Inflammatory macrophage treated with lipopolysaccharide for 4 hours (primary cell): ENCODE results near the gene EIF4B.
"Not testable (repeated sequence)": the region's sequence is repeated elsewhere in the genome, so short reads cannot be mapped to it uniquely, and the experiment has no call there.

Source experiments
- DNase-seq: peaks from one replicate; pipeline ENCODE4 v3.0.0-alpha.2; 2020

Gene EIF4B

DNA sequence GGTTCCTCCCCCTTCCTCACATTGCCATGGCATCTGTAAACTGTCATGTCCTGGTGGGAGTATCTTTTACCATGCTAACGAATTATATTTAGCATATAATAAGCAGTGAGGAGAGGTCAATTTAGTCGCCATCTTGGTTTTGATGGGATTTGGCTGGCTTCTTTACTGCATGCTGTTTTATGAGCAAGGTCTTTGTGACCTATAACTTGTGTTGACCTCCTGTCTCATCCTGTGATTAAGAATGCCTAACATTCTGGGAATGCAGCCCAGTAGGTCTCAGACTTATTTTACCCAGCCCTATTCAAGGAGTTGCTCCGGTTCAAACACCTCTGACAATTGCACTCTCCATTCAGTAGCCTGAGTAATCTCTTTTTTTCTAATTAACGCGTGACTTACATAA, 2.1 kb upstream of the EIF4B start:
- no peak for DNase-seq

GRCh38 chr12:53004582-53004981, 1.7 kb upstream of the EIF4B start:
- peak; percentile 27 for DNase-seq

DNA sequence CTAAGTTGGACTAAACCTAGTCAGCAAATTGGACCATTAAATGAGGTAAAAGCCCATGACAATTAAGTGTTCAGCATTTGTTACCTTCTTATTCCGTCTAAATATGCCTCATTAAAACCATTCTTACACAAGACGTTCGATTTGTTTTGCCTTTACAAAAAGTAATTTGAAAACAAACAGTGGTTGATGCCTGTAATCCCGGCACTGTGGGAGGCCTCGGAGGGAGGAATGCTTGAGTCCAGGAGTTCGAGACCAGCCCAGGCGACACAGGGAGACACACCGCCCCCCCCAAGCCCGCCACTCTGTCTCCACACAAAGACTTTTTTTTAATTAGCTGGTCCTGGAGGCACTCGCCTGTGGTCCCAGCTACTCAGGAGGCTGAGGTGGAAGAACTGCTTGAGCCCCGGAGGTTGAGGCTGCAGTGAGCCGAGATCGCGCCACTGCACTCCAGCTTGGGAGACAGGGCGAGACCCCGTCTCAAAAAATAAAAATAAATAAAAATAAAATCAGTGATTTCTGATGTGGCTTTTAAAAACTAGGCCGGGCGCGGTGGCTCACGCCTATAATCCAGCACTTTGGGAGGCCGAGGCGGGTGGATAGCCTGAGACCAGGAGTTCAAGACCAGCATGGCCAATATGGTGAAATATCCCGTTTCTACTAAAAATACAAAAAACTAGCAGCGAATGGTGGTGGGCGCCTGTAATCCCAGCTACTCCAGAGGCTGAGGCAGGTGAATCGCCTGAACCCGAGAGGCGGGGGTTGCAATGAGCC, 856 bp upstream of the EIF4B start:
- DNase-seq: no peak

DNA sequence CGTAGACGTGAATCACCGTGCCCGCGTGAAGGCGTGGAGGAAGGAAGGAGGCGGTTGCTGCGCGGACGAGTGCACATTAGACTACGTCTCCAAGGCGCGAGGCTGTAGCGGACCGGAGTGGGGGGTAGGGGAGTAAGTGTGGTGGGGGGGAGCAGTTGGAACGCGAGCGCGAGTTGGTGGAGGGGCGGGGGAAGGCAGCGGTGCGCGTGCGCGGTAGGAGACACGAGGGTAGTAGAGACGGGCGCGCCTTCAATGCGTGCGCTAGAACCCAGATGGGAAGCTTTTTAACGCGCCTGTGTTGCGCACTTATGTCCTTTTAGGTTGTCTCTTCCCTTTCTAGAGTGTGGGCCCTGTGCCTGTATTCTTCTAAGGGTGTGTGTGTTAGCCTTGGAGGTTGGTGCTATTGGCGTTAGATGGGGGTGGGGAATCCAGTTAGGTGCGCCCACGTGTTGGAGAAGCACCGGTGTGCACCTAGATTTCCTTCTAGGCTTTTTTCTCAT, 604 bp downstream of the EIF4B start:
- DNase-seq: peak; percentile 76

GRCh38 chr12:53007343-53007742, 1.1 kb downstream of the EIF4B start:
- no peak for DNase-seq

DNA sequence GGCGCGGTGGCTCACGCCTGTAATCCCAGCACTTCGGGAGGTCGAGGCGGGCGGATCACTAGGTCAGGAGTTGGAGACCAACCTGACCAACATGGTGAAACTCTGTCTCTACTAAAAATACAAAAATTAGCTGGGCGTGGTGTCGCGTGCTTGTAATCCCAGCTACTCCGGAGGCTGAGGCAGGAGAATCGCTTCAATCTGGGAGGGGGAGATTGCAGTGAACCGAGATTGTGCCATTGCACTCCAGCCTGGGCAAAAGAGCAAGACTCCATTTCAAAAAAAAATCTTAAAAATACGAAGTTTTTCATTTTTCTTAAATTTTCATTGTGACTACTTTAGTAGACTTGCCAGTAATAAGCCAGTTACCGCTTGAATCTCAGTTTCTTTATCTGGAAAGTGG, 2.5 kb downstream of the EIF4B start:
- not testable (repeated sequence) for DNase-seq

DNA sequence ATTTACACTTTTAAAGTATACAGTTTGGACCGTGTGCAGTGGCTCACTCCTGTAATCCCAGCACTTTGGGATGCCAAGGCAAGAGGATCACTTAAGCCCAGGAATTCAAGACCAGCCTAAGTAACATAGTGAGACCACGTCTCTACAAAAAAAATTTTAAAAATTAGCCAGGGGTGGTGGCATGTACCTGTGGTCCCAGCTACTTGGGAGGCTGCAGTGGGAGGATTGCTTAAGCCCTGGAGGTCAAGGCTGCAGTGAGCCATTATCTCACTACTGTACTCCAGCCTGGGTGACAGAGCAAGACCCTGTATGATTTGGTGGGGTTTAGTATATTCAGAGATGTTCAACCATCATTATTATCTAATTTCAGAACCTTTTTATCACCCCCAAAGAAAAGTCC, 4.7 kb downstream of the EIF4B start:
- DNase-seq: no peak

- DNase-seq: no peak
Measured at GRCh38 chr12:53011889-53012288, 5.6 kb downstream of the EIF4B start.

DNA sequence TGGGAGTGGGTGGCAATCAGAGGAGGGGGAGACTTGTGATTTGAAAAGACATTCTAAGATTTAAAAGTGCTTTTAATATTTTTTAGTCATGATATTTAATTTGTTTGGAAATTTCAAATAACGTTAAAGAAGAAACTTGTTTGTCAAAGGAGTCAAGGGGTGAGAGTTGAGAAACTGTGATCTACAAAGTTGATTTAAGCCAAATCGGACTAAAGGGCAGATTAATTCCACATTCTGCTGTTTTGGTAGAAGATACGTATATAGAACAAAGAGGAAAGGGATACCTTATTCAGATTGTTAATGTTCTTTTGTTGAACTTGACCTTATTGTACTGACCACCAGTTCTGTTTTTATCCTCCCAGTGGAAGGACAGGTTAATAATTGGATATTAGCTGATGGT, 6.7 kb downstream of the EIF4B start:
- DNase-seq: no peak

DNA sequence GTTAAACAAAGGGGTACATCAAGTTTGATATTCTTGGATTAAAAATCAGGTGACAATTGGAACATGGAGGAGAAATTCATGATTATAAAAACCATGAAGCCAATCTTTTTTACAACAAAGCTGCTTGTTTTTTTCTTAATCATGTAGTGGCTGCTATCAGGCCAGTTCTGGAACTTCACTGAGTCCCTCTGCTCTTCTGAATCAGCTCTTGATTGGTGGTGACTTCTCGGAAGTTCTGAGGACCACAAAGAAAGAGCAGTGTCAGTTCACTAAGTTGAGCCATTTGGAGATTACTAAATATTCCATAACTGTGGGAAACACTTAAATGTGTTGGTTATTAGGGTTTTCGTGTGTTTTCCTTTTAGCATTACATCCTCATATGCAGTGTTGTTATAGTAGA, 8.5 kb downstream of the EIF4B start:
- DNase-seq: no peak

- no peak for DNase-seq
Measured at GRCh38 chr12:53025250-53025649, 19.0 kb downstream of the EIF4B start.

DNA sequence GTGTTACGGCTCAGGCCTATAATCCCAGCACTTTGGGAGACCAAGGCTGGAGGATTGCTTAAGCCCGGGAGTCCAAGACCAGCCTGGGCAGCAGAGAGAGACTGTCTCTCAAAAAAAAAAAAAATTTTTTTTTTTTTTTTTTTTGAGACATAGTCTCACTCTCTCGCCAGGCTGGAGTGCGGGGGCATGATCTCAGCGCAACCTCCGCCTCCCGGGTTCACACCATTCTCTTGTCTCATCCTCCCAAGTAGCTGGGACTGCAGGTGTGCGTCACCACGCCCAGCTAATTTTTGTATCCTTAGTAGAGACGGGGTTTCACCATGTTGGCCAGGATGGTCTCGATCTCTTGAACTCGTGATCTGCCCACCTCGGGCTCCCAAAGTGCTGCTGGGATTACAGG, 20.8 kb downstream of the EIF4B start:
- not testable (repeated sequence) for DNase-seq

GRCh38 chr12:53031616-53032015, 25.4 kb downstream of the EIF4B start:
- DNase-seq: no peak

DNA sequence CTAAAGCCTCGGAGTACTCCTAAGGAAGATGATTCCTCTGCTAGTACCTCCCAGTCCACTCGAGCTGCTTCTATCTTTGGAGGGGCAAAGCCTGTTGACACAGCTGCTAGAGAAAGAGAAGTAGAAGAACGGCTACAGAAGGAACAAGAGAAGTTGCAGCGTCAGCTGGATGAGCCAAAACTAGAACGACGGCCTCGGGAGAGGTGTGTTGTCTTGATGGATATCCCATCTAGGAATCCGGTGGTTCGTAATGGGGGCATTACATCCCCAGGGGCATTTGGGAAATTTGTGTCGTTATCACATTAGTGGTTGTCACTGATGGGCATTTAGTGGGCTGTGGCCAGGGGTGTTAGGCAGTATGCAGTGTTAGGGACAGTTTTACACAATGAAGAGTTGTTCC, 27.6 kb downstream of the EIF4B start:
- not testable (repeated sequence) for DNase-seq

DNA sequence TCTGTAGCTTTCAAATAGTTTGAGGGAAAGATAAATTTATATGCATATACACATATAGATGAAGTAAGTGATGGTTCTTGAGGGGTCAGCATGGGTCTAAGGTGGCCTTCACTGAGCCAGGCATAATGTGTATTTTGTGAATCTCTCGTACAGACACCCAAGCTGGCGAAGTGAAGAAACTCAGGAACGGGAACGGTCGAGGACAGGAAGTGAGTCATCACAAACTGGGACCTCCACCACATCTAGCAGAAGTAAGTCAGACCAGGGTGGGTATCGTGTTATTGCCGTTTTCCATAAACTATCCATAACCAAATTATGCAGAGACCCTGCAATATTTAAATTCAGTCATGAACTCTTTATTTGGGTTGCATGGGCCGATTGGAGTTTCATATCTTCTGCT, 28.2 kb downstream of the EIF4B start:
- no peak for DNase-seq

DNA sequence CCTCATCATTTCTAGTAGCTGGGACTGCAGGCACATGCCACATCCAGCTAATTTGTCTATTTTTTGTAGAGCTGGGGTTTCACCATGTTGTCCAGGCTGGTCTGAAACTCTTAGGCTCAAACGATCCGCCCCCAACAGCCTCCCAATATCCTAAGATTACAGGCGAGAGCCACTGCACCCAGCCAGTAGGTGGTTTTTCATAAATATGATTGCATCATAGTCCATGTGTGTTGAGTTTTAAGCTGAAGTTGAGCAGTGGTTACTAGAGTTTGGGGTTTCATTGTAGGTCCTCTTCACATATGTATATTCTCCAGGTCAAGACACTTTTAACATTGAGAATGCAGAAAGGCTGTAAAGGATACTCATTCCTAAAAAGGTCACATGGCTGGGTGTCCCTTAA, 30.5 kb downstream of the EIF4B start:
- no peak for DNase-seq

DNA sequence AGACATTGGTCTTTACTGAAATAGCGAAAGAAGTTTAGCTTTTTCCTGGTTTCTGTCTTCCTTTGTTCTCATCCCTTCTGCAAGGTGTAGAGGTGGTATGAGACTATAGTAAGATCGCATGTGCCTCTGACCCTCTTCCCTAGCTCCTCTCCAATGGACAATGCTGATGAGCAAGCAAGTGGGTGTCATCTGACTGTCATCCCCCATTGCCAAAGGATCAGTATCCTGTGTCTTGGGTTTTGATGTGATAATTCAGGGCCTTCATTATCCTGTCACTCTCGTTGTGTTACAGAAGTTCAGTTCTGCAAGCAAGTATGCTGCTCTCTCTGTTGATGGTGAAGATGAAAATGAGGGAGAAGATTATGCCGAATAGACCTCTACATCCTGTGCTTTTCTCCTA, 33.6 kb downstream of the EIF4B start:
- DNase-seq: peak; percentile 17

- no peak for DNase-seq
Measured at GRCh38 chr12:53042607-53043454, 36.6 kb downstream of the EIF4B start.

DNA sequence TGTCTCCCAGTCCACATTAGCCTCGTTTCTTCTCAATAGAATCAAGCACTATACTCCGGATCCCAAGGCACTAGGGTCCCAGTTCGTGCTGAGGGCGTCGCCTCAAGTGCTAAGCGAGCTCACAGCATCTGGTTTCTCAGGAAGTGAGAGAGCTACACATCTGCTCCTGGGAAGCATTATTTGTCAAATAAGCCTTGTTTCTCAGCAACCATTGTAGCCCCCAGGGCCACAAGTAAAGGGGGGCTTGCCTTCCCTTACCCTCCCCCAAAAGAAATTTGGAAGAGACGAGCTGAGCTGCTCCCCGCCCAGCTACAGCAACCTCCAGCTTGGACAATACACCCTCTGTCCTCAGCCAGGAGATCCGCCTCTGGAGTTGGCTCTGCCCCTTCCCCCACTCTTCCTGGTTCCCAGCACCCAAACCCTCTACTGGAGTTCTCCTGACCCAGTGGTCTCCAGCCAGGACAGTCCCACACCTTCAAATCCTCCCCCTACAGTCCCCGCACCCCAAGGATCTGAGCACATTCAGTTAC, 37.9 kb downstream of the EIF4B start:
- no peak for DNase-seq

DNA sequence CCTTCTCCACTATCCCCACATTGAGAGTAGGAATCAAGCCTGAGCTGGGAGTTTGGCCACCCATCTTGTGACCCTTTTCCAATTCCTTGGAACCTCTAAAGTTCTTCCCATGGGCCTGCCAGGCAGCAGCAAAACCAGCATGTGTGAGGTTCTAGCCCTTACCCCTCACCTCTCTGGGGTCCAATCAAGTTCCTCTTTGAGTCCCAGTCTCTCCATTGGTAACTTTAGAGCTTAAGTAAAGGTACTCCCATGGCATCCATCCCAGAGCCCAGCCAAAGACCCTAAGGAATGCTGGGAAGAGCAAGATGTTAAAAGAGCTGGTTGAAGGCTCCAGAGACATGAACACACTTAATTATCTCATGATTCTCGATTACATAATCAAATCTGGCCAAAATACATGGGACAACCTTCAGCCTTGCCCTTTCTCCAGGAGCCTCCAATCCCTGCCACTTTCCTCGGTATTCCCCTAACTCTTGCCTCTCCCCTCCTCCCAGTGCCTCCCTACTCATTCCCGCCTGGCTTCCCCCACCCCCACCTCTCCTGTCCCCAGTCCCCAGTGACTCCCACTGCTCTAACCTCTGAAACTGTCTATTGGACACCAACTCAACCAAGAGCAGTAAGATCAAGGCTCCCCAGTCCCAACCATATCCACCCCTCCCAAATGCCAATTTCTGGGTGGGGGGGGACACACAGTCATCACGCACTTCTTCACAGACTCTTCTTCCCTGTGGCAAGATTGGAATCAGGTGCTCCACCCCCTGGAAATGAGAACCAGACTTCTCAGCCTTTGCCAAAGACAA, 38.8 kb downstream of the EIF4B start:
- no peak for DNase-seq

DNA sequence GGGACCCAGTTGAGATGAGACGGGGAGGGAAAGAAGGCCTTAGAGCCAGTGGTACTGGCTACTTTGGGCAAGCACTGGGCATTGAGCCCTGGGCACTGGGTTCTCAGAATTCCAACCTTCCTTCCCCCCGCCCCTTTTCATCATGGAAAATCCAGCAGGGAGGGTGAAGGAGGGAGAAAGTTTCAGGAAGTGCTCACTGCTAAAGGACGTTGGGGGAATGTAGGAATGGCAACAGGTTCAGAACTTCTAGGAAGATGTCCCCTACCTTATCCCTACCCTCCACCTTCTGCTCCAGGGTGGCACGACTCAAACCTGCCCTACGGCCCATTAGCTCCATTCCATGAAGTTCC, 39.4 kb downstream of the EIF4B start:
- no peak for DNase-seq

GRCh38 chr12:53046655-53047220, 40.5 kb downstream of the EIF4B start:
- DNase-seq: peak; percentile 37
